HG03442 (cell line): Measurements from ENCODE around the gene MROH8.
"Not testable (repeated sequence)": the region's sequence is repeated elsewhere in the genome, so short reads cannot be mapped to it uniquely, and the experiment has no call there.

Experiments
- ATAC-seq: cut with Tn5 transposase; IDR thresholded peaks from one replicate; pipeline ENCODE4 v1.9.1; 2021; ENCODE audit warnings: mild to moderate bottlenecking, moderate library complexity; ENCODE audit not compliant: unreplicated experiment

Gene MROH8

GRCh38 chr20:37158248-37158647 lies 21.1 kb downstream of the MROH8 start:
- ATAC-seq, result no peak

GRCh38 chr20:37155987-37156386 lies 23.4 kb downstream of the MROH8 start:
- no peak for ATAC-seq

GRCh38 chr20:37154684-37155298 lies 24.6 kb downstream of the MROH8 start:
- ATAC-seq, result no peak

GRCh38 chr20:37152284-37152683 lies 27.1 kb downstream of the MROH8 start:
- no peak for ATAC-seq

GRCh38 chr20:37151529-37151928 lies 27.8 kb downstream of the MROH8 start:
- no peak for ATAC-seq

GRCh38 chr20:37150864-37151263 lies 28.5 kb downstream of the MROH8 start:
- not testable (repeated sequence) for ATAC-seq

- ATAC-seq, result no peak
These were observed 32.1 kb downstream of the MROH8 start for GRCh38 chr20:37147250-37147649.

GRCh38 chr20:37144856-37145404 lies 34.4 kb downstream of the MROH8 start:
- no peak for ATAC-seq

- no peak for ATAC-seq
These were observed 36.6 kb downstream of the MROH8 start for GRCh38 chr20:37142708-37143107.

- no peak for ATAC-seq
These were observed 41.8 kb downstream of the MROH8 start for GRCh38 chr20:37137547-37137946.

GRCh38 chr20:37133952-37134351 lies 45.4 kb downstream of the MROH8 start:
- ATAC-seq, result no peak

GRCh38 chr20:37131486-37131885 lies 47.9 kb downstream of the MROH8 start:
- ATAC-seq, result no peak

- no peak for ATAC-seq
These were observed 50.5 kb downstream of the MROH8 start for GRCh38 chr20:37128803-37129202.

- not testable (repeated sequence) for ATAC-seq
These were observed 53.1 kb downstream of the MROH8 start for GRCh38 chr20:37126290-37126689.

GRCh38 chr20:37123441-37123840 lies 55.9 kb downstream of the MROH8 start:
- ATAC-seq, result no peak

GRCh38 chr20:37120497-37120896 lies 58.9 kb downstream of the MROH8 start:
- no peak for ATAC-seq

GRCh38 chr20:37119356-37120036 lies 59.9 kb downstream of the MROH8 start:
- no peak for ATAC-seq

- no peak for ATAC-seq
These were observed 65.3 kb downstream of the MROH8 start for GRCh38 chr20:37114012-37114411.

- no peak for ATAC-seq
These were observed 67.4 kb downstream of the MROH8 start for GRCh38 chr20:37111926-37112455.

- no peak for ATAC-seq
These were observed 70.7 kb downstream of the MROH8 start for GRCh38 chr20:37108676-37109075.

GRCh38 chr20:37102571-37102970 lies 76.8 kb downstream of the MROH8 start:
- no peak for ATAC-seq

GRCh38 chr20:37096415-37097041 lies 82.8 kb downstream of the MROH8 start:
- peak; percentile 4 for ATAC-seq
